Prostate gland (tissue), 2 donors: ENCODE data around the gene IDH3B.

Source experiments
- POLR2A ChIP-seq: fragments of 450-650 bp; IDR thresholded peaks from one replicate; pipeline ENCODE4 v1.6.1; 2016; ENCODE audit warnings: antibody characterized with exemption, mild to moderate bottlenecking
- POLR2AphosphoS5 ChIP-seq: sonication (generic); formaldehyde crosslinking; IDR thresholded peaks from one replicate; pipeline ENCODE4 v1.6.1; 2017; ENCODE audit warnings: antibody characterized with exemption
- TF ChIP-seq, protein P1 (sequence below), 4 experiments: fragments of 200-600 bp in 2 of 4; fragments of 450-650 bp in 2 of 4; sonication (generic) in 2 of 4; IDR thresholded peaks; 1 replicate in 3 of 4; 2 replicates in 1 of 4; pipeline ENCODE4 v1.5.1; 2016 to 2019; ENCODE audit warnings: antibody characterized with exemption in 4 of 4, mild to moderate bottlenecking in 2 of 4, moderate library complexity in 2 of 4

DNA sequence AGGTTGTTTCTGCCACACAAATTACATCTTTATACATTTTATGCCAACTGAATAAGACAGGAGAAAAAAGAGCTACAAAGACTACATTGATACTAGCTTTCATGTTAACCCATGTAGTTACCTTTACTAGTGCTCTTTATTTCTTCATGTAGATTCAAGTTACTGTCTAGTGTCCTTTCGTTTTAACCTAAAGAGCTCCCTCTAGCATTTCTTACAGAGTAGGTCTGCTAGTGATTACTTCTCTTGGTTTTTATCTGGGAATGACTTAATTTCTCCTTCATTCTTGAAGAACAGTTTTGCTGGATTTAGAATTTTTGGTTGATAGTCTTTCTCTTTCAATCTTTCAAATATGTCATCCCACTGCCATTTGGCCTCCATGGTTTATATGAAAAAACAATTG lies 32.8 kb downstream of the IDH3B start:
- TF ChIP-seq, protein P1, sequence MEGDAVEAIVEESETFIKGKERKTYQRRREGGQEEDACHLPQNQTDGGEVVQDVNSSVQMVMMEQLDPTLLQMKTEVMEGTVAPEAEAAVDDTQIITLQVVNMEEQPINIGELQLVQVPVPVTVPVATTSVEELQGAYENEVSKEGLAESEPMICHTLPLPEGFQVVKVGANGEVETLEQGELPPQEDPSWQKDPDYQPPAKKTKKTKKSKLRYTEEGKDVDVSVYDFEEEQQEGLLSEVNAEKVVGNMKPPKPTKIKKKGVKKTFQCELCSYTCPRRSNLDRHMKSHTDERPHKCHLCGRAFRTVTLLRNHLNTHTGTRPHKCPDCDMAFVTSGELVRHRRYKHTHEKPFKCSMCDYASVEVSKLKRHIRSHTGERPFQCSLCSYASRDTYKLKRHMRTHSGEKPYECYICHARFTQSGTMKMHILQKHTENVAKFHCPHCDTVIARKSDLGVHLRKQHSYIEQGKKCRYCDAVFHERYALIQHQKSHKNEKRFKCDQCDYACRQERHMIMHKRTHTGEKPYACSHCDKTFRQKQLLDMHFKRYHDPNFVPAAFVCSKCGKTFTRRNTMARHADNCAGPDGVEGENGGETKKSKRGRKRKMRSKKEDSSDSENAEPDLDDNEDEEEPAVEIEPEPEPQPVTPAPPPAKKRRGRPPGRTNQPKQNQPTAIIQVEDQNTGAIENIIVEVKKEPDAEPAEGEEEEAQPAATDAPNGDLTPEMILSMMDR (IDR thresholded peaks at IDR 0.05): no peak
- no peak for TF ChIP-seq POLR2A
- no peak for TF ChIP-seq POLR2AphosphoS5
